GM23338 (cell line): ENCODE results near the gene TAF10. TPM values are rescaled to one million over a fixed set of nuclear protein-coding genes. Genes with fewer than 3 reads are reported as not detected.

Experiments used
- ATAC-seq: fragments of 200-7000 bp; cut with Tn5 transposase; 3 replicates; pipeline ENCODE4 v1.9.1; 2020
- DNase-seq: peaks from one replicate; pipeline ENCODE4 v3.0.0-alpha.2; 2015; ENCODE audit warnings: low spot score
- H2AFZ ChIP-seq: fragments of 200-600 bp; sonication (generic); 2 replicates; pipeline ENCODE4 v1.8.0; 2016; ENCODE audit warnings: antibody characterized with exemption, mild to moderate bottlenecking, moderate library complexity
- H3F3A ChIP-seq: fragments of 200-600 bp; sonication (generic); replicated peaks from 2 replicates; pipeline ENCODE4 v1.8.0; 2017; ENCODE audit warnings: antibody characterized with exemption, mixed run types, low read depth
- H3K27ac ChIP-seq: fragments of 200-600 bp; sonication (generic); 2 replicates; pipeline ENCODE4 v1.6.1; 2016; ENCODE audit warnings: low read depth
- H3K27me3 ChIP-seq: fragments of 200-600 bp; sonication (generic); 2 replicates; pipeline ENCODE4 v1.8.0; 2016; ENCODE audit warnings: mild to moderate bottlenecking, mixed run types, moderate library complexity; ENCODE audit not compliant: insufficient read depth
- H3K36me3 ChIP-seq: fragments of 200-600 bp; sonication (generic); 2 replicates; pipeline ENCODE4 v1.8.0; 2016; ENCODE audit warnings: mild to moderate bottlenecking; ENCODE audit not compliant: insufficient read depth
- H3K4me1 ChIP-seq: fragments of 200-600 bp; sonication (generic); 2 replicates; pipeline ENCODE4 v1.8.0; 2016; ENCODE audit warnings: mild to moderate bottlenecking, moderate library complexity; ENCODE audit not compliant: insufficient read depth
- H3K4me2 ChIP-seq: fragments of 200-600 bp; sonication (generic); 2 replicates; pipeline ENCODE4 v1.7.1; 2017; ENCODE audit warnings: mixed run types
- H3K4me3 ChIP-seq: fragments of 200-600 bp; sonication (generic); 2 replicates; pipeline ENCODE4 v1.6.1; 2016; ENCODE audit warnings: mixed run types
- H3K79me2 ChIP-seq: fragments of 200-600 bp; sonication (generic); replicated peaks from 2 replicates; pipeline ENCODE4 v1.8.0; 2017; ENCODE audit warnings: mild to moderate bottlenecking; ENCODE audit not compliant: insufficient read depth
- H3K9me2 ChIP-seq: fragments of 200-600 bp; sonication (generic); 2 replicates; pipeline ENCODE4 v1.8.0; 2017; ENCODE audit not compliant: insufficient read depth
- H4K20me1 ChIP-seq: fragments of 200-600 bp; sonication (generic); replicated peaks from 2 replicates; pipeline ENCODE4 v1.8.0; 2017; ENCODE audit warnings: mild to moderate bottlenecking; ENCODE audit not compliant: insufficient read depth
- H3K27ac Mint-ChIP-seq: 2 replicates; pipeline ENCODE4 v1.8.0; 2020; ENCODE audit warnings: inconsistent platforms, mild to moderate bottlenecking, moderate library complexity, mixed read lengths
- H3K27me3 Mint-ChIP-seq: 3 replicates; pipeline ENCODE4 v1.8.0; 2022; ENCODE audit warnings: low read depth, mild to moderate bottlenecking, moderate library complexity, mixed read lengths, inconsistent platforms; ENCODE audit not compliant: insufficient read depth, poor library complexity
- H3K36me3 Mint-ChIP-seq: 3 replicates; pipeline ENCODE4 v1.8.0; 2021; ENCODE audit warnings: low read depth, mild to moderate bottlenecking, inconsistent platforms, moderate library complexity, mixed read lengths
- H3K4me1 Mint-ChIP-seq: 3 replicates; pipeline ENCODE4 v1.8.0; 2020; ENCODE audit warnings: mild to moderate bottlenecking, inconsistent platforms, mixed read lengths
- H3K4me3 Mint-ChIP-seq: 3 replicates; pipeline ENCODE4 v1.8.0; 2021; ENCODE audit warnings: moderate library complexity, mild to moderate bottlenecking, inconsistent platforms, mixed read lengths
- H3K9me3 Mint-ChIP-seq: 3 replicates; pipeline ENCODE4 v1.8.0; 2020; ENCODE audit warnings: moderate library complexity, mild to moderate bottlenecking, inconsistent platforms, mixed read lengths
- CTCF ChIP-seq, 2 experiments: fragments of 200-600 bp in 1 of 2; sonication (generic) in 1 of 2; conservative IDR thresholded peaks; 2 replicates each; pipeline versions ENCODE4 v1.5.1 to v1.6.1; 2016 to 2017; ENCODE audit warnings: antibody characterized with exemption in 2 of 2, low read depth in 2 of 2, mild to moderate bottlenecking in 2 of 2, moderate library complexity in 1 of 2
- ETS1 ChIP-seq: IDR thresholded peaks from 2 replicates; pipeline ENCODE4 v1.6.1; 2016; ENCODE audit warnings: antibody characterized with exemption
- EZH2 ChIP-seq: fragments of 200-600 bp; sonication (generic); IDR thresholded peaks from one replicate; pipeline ENCODE4 v1.8.0; 2017; ENCODE audit warnings: antibody characterized with exemption, mild to moderate bottlenecking, low read depth; ENCODE audit not compliant: unreplicated experiment
- EZH2phosphoT487 ChIP-seq: fragments of 200-600 bp; sonication (generic); IDR thresholded peaks from one replicate; pipeline ENCODE4 v1.8.1; 2018; ENCODE audit warnings: antibody characterized with exemption; ENCODE audit not compliant: unreplicated experiment
- POLR2AphosphoS5 ChIP-seq: IDR thresholded peaks from 2 replicates; pipeline ENCODE4 v1.6.1; 2016; ENCODE audit warnings: antibody characterized with exemption, low read depth
- ZNF114 ChIP-seq: fragments of 250-450 bp; sonication (Bioruptor Pico); IDR thresholded peaks from 2 replicates; pipeline ENCODE4 v1.5.0; 2020; ENCODE audit warnings: mild to moderate bottlenecking, moderate library complexity
- ZNF462 ChIP-seq: fragments of 250-450 bp; sonication (Bioruptor Pico); IDR thresholded peaks from 2 replicates; pipeline ENCODE4 v1.5.0; 2020; ENCODE audit warnings: mild to moderate bottlenecking, moderate library complexity
- polyA plus RNA-seq: library from polyadenylated mRNA; unstranded; fragments of >200 nt; fragmentation: Nextera tagmentation; extraction: Ambion mirVana; gene quantifications from 2 replicates; pipeline ENCODE4 v1.2.1, GENCODE V29; 2016
- total RNA-seq: library from RNA; depleted of rRNA; stranded (reverse); fragments of >200 nt; shearing (Covaris generic); gene quantifications from 2 replicates; pipeline ENCODE4 v1.2.3, GENCODE V29; 2014

The TAF10 gene
- total and polyA plus RNA-seq, 2 experiments from 2014 or later: 108 to 253 TPM

- TF ChIP-seq ZNF462 (CRISPR knock-in tag): no peak
- TF ChIP-seq CTCF (conservative IDR thresholded peaks at IDR 0.05; ENCODE audit: low read depth in 2 of 2): no peak
- TF ChIP-seq POLR2AphosphoS5: no peak
- TF ChIP-seq ZNF114 (CRISPR knock-in tag): no peak
- TF ChIP-seq EZH2phosphoT487: no peak
- no peak for TF ChIP-seq ETS1
These were observed 34.1 kb upstream of the TAF10 start (continued) for GRCh38 chr11:6646071-6646470.

- H3K36me3 Mint-ChIP-seq: no peaks in the 10 kb centered on the region
- no peak overlapping the region for H3K4me3 ChIP-seq
- no peaks in the 10 kb centered on the region for H3F3A ChIP-seq
- H3K9me3 Mint-ChIP-seq: no peaks in the 10 kb centered on the region
- no peak for ATAC-seq
- H3K27me3 ChIP-seq: no peaks in the 10 kb centered on the region
- no peak overlapping the region for H3K4me2 ChIP-seq
- H3K4me1 ChIP-seq: peaks cover 13% of the 10 kb centered on the region; the same call in 1 of the 2 replicates
- no peaks in the 10 kb centered on the region for H3K79me2 ChIP-seq
- H3K4me1 Mint-ChIP-seq: no peaks in the 10 kb centered on the region
- H3K27ac ChIP-seq: no peak overlapping the region
- no peak for DNase-seq
- H3K9me2 ChIP-seq: 0 out of 2 replicates have a peak, but pooled peaks cover 7% of the 10 kb centered on the region
- no peaks in the 10 kb centered on the region for H3K27me3 Mint-ChIP-seq
- H3K36me3 ChIP-seq: no peaks in the 10 kb centered on the region
- no peaks in the 10 kb centered on the region for H4K20me1 ChIP-seq
- H2AFZ ChIP-seq: no peak overlapping the region
- no peak overlapping the region for H3K4me3 Mint-ChIP-seq
- no peak overlapping the region for H3K27ac Mint-ChIP-seq
- TF ChIP-seq CTCF (conservative IDR thresholded peaks at IDR 0.05; ENCODE audit: low read depth in 2 of 2) (no peak), ETS1 (no peak), EZH2 (no peak), POLR2AphosphoS5 (no peak)
These were observed 30.9 kb upstream of the TAF10 start for GRCh38 chr11:6642957-6643356.
